ENCODE data around the gene H6PD. TPM values are rescaled to one million over a fixed set of nuclear protein-coding genes. Genes with fewer than 3 reads are reported as not detected.

Gene H6PD
- total and polyA plus RNA-seq, 4 donors: 28.9 to 134 (median 56.8) TPM

DNA sequence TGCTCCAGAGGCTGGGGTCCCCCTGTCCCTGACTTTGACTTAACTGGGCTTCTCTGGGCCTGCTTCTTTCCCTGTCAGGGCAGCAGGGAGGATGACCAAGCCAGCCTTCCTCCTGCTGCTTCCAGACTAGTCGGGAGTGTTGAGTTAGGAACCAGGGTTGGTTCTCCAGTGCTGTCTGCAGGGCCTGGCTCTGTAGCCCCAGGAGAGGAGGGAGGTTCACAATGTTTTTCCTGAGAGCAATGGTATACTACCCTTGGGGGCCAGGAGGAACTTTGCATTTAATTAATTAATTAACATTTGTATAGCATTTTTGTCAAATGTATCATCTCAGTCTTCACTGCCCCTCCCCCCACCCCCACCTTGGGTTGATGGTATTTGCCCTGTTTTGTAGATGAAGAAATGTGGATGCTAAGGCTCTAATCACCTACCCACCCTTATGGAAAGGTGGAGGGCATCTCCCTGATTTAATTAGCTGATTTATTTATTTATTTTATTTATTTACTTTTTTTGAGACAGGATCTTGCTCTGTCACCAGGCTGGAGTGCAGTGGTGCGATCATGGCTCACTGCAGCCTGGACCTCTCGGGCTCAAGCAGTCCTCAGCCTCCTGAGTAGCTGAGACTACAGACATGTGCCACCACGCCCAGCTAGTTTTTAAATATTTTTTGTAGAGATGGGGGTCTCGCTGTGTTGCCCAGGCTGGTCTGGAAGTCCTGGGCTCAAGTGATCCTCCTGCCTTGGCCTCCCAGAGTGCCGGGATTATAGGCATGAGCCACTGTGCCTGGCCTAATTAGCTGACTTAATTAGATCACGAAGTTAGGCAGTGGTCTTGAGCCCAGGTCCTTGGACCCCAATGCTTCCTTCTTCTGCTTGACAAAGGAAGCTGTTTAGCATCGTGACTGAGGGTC, 6.6 kb downstream of the H6PD start:
- Histone ChIP-seq H3K9ac (ENCODE audit: low read depth in 1 of 2, low read length in 2 of 2) (peak overlapping the region; percentile 80 to 96), H3K27me3 (ENCODE audit: control insufficient read depth in 4 of 4, insufficient read depth in 4 of 4, low read length in 3 of 4) (no peaks in the 10 kb centered on the region), H3K9me3 (ENCODE audit: control insufficient read depth in 4 of 4, low read length in 3 of 4) (no peaks in the 10 kb centered on the region), H3K4me3 (ENCODE audit: low read depth in 1 of 3, low read length in 3 of 3) (peak overlapping the region; percentile 59 to 70 (median 64)), H3K4me1 (ENCODE audit: control insufficient read depth in 4 of 4, insufficient read depth in 4 of 4, low read length in 3 of 4) (peaks cover 23 to 62% (median 47%) of the 10 kb centered on the region in 4 donors), H3K36me3 (ENCODE audit: control insufficient read depth in 4 of 4, insufficient read depth in 3 of 4, low read depth in 1 of 4, low read length in 3 of 4) (peaks cover 0 to 14% (median 5%) of the 10 kb centered on the region in 4 donors), H3K27ac (ENCODE audit: low read depth in 1 of 2, low read length in 2 of 2) (peak overlapping the region; percentile 96 to 99)
- no peak for DNase-seq (ENCODE audit: low spot score)
- TF ChIP-seq EGR1 (IDR thresholded peaks at IDR 0.05; ENCODE audit: low read depth in 2 of 2) (no peak), JUND (IDR thresholded peaks at IDR 0.05) (no peak), REST (IDR thresholded peaks at IDR 0.05) (no peak), TAF1 (conservative IDR thresholded peaks at IDR 0.05) (no peak), YY1 (IDR thresholded peaks at IDR 0.05) (no peak), GABPA (IDR thresholded peaks at IDR 0.05 in 1 of 2, conservative IDR thresholded peaks at IDR 0.05 in 1 of 2) (no peak), SP1 (IDR thresholded peaks at IDR 0.05) (no peak), RXRA (IDR thresholded peaks at IDR 0.05) (no peak), RAD21 (IDR thresholded peaks at IDR 0.05) (no peak), HNF4A (conservative IDR thresholded peaks at IDR 0.05) (no peak)
- TF ChIP-seq, protein P1, sequence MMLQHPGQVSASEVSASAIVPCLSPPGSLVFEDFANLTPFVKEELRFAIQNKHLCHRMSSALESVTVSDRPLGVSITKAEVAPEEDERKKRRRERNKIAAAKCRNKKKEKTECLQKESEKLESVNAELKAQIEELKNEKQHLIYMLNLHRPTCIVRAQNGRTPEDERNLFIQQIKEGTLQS (IDR thresholded peaks at IDR 0.05): no peak
- TF ChIP-seq, protein P2, sequence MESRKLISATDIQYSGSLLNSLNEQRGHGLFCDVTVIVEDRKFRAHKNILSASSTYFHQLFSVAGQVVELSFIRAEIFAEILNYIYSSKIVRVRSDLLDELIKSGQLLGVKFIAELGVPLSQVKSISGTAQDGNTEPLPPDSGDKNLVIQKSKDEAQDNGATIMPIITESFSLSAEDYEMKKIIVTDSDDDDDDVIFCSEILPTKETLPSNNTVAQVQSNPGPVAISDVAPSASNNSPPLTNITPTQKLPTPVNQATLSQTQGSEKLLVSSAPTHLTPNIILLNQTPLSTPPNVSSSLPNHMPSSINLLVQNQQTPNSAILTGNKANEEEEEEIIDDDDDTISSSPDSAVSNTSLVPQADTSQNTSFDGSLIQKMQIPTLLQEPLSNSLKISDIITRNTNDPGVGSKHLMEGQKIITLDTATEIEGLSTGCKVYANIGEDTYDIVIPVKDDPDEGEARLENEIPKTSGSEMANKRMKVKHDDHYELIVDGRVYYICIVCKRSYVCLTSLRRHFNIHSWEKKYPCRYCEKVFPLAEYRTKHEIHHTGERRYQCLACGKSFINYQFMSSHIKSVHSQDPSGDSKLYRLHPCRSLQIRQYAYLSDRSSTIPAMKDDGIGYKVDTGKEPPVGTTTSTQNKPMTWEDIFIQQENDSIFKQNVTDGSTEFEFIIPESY (IDR thresholded peaks at IDR 0.05): no peak
- 39% methylated on average over 8 of the region's 8 CpGs for WGBS

DNA sequence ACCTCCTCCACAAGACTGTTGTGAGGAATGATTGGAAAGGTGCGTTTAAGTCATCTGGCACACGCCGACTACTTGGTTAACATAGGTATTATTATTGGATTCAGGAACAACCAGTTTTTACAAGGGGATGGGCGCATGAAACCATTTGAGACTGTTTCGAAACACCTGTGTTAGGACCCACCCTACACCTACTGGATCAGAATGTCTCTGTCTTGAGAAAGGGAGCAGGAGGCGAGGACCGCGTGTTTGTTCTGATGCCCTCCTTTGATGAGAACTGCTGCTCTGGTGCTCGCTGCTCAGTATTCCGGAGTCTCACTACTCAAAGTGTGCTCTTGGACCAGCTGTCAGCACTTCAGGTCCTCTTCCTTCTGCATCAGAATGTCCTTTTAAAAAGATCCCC, 7.3 kb downstream of the H6PD start:
- peak overlapping the region; percentile 96 to 99 for H3K27ac ChIP-seq (ENCODE audit: low read depth in 1 of 2, low read length in 2 of 2)
- no peaks in the 10 kb centered on the region for H3K27me3 ChIP-seq (ENCODE audit: control insufficient read depth in 4 of 4, insufficient read depth in 4 of 4, low read length in 3 of 4)
- H3K4me1 ChIP-seq (ENCODE audit: control insufficient read depth in 4 of 4, insufficient read depth in 4 of 4, low read length in 3 of 4): peaks cover 22 to 64% (median 52%) of the 10 kb centered on the region in 4 donors
- H3K9ac ChIP-seq (ENCODE audit: low read depth in 1 of 2, low read length in 2 of 2): peak overlapping the region; percentile 80 to 96
- TF ChIP-seq REST (IDR thresholded peaks at IDR 0.05) (no peak), FOXA2 (IDR thresholded peaks at IDR 0.05) (no peak), CTCF (IDR thresholded peaks at IDR 0.05; ENCODE audit: low read depth, low read length, missing input control) (no peak)
- TF ChIP-seq, protein P3, sequence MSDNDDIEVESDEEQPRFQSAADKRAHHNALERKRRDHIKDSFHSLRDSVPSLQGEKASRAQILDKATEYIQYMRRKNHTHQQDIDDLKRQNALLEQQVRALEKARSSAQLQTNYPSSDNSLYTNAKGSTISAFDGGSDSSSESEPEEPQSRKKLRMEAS (IDR thresholded peaks at IDR 0.05): no peak
- 34% methylated on average over 10 of the region's 10 CpGs for WGBS
- H3K9me3 ChIP-seq (ENCODE audit: control insufficient read depth in 4 of 4, low read length in 3 of 4): no peaks in the 10 kb centered on the region
- DNase-seq (ENCODE audit: low spot score): no peak
- peak overlapping the region; percentile 59 to 70 (median 64) for H3K4me3 ChIP-seq (ENCODE audit: low read depth in 1 of 3, low read length in 3 of 3)
- peaks cover 4 to 17% (median 11%) of the 10 kb centered on the region in 4 donors for H3K36me3 ChIP-seq (ENCODE audit: control insufficient read depth in 4 of 4, insufficient read depth in 3 of 4, low read depth in 1 of 4, low read length in 3 of 4)

Data from liver (tissue), 9 donors.